IMR-90 (cell line): ENCODE data around the gene UBA7.
"Not testable (repeated sequence)": the region's sequence is repeated elsewhere in the genome, so short reads cannot be mapped to it uniquely, and the experiment has no call there.

Experiments used
- BHLHE40 ChIP-seq: fragments of 150-350 bp; IDR thresholded peaks from 2 replicates; pipeline ENCODE4 v1.6.1; 2016; ENCODE audit warnings: mild to moderate bottlenecking, low read depth, low read length
- CHD1 ChIP-seq: IDR thresholded peaks from 2 replicates; pipeline ENCODE4 v1.6.1; 2012; ENCODE audit warnings: low read depth, low read length, improper control_type of control experiment
- MAFK ChIP-seq: IDR thresholded peaks from 2 replicates; pipeline ENCODE4 v1.6.1; 2012; ENCODE audit warnings: low read depth, low read length, improper control_type of control experiment
- MAZ ChIP-seq: IDR thresholded peaks from 2 replicates; pipeline ENCODE4 v1.6.1; 2012; ENCODE audit warnings: low read depth, mild to moderate bottlenecking, low read length, improper control_type of control experiment, moderate library complexity, borderline replicate concordance
- MXI1 ChIP-seq: IDR thresholded peaks from 2 replicates; pipeline ENCODE4 v1.6.1; 2012; ENCODE audit warnings: low read depth, mild to moderate bottlenecking, low read length, moderate library complexity, borderline replicate concordance
- NFE2L2 ChIP-seq: fragments of 150-350 bp; IDR thresholded peaks from 2 replicates; pipeline ENCODE4 v1.6.1; 2016; ENCODE audit warnings: low read depth, mild to moderate bottlenecking, low read length
- POLR2A ChIP-seq: IDR thresholded peaks from 2 replicates; pipeline ENCODE4 v1.6.1; 2012; ENCODE audit warnings: mild to moderate bottlenecking, low read depth, low read length
- RAD21 ChIP-seq: IDR thresholded peaks from 2 replicates; pipeline ENCODE4 v1.6.1; 2012; ENCODE audit warnings: low read length, improper control_type of control experiment
- RCOR1 ChIP-seq: IDR thresholded peaks from 2 replicates; pipeline ENCODE4 v1.6.1; 2012; ENCODE audit warnings: mild to moderate bottlenecking, low read length, improper control_type of control experiment; ENCODE audit not compliant: insufficient replicate concordance
- RFX5 ChIP-seq: IDR thresholded peaks from 2 replicates; pipeline ENCODE4 v1.8.0; 2012; ENCODE audit warnings: low read depth, mild to moderate bottlenecking, low read length, moderate library complexity
- SMC3 ChIP-seq: fragments of 150-350 bp; IDR thresholded peaks from 2 replicates; pipeline ENCODE4 v1.6.1; 2016; ENCODE audit warnings: low read depth, mild to moderate bottlenecking, antibody characterized with exemption, low read length, moderate library complexity
- TF ChIP-seq, protein P1 (sequence below): conservative IDR thresholded peaks from 2 replicates; pipeline ENCODE4 v1.5.1; 2012; ENCODE audit warnings: mild to moderate bottlenecking, low read depth, low read length, improper control_type of control experiment
- TF ChIP-seq, protein P2 (sequence below): fragments of 150-350 bp; IDR thresholded peaks from 2 replicates; pipeline ENCODE4 v1.6.1; 2017; ENCODE audit warnings: mild to moderate bottlenecking, antibody characterized with exemption, low read length, low read depth
- TF ChIP-seq, protein P3 (sequence below): fragments of 150-350 bp; IDR thresholded peaks from 2 replicates; pipeline ENCODE4 v1.6.1; 2016; ENCODE audit warnings: low read depth, mild to moderate bottlenecking, low read length, moderate library complexity, borderline replicate concordance

DNA sequence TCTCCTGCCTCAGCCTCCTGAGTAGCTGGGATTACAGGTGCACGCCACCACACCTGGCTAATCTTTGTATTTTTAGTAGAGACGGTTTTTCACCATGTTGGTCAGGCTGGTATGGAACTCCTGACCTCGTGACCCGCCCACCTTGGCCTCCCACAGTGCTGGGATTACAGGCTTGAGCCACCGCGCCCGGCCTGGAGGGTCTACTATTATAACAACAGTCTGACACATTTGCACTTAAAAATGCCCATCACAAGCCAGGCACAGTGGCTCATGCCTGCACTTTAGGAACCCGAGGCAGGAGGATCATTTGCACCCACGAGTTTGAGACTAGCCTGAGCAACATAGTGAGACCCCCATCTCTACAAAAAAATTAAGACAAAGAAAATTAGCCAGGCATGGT is 31.5 kb downstream of the UBA7 start:
- not testable (repeated sequence) for TF ChIP-seq RCOR1, SMC3, MXI1, RAD21, POLR2A, CHD1, BHLHE40, RFX5, MAFK, MAZ, NFE2L2
- TF ChIP-seq, protein P1, sequence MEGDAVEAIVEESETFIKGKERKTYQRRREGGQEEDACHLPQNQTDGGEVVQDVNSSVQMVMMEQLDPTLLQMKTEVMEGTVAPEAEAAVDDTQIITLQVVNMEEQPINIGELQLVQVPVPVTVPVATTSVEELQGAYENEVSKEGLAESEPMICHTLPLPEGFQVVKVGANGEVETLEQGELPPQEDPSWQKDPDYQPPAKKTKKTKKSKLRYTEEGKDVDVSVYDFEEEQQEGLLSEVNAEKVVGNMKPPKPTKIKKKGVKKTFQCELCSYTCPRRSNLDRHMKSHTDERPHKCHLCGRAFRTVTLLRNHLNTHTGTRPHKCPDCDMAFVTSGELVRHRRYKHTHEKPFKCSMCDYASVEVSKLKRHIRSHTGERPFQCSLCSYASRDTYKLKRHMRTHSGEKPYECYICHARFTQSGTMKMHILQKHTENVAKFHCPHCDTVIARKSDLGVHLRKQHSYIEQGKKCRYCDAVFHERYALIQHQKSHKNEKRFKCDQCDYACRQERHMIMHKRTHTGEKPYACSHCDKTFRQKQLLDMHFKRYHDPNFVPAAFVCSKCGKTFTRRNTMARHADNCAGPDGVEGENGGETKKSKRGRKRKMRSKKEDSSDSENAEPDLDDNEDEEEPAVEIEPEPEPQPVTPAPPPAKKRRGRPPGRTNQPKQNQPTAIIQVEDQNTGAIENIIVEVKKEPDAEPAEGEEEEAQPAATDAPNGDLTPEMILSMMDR, result not testable (repeated sequence)
- TF ChIP-seq, protein P2, sequence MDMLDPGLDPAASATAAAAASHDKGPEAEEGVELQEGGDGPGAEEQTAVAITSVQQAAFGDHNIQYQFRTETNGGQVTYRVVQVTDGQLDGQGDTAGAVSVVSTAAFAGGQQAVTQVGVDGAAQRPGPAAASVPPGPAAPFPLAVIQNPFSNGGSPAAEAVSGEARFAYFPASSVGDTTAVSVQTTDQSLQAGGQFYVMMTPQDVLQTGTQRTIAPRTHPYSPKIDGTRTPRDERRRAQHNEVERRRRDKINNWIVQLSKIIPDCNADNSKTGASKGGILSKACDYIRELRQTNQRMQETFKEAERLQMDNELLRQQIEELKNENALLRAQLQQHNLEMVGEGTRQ, result not testable (repeated sequence)
- TF ChIP-seq, protein P3, sequence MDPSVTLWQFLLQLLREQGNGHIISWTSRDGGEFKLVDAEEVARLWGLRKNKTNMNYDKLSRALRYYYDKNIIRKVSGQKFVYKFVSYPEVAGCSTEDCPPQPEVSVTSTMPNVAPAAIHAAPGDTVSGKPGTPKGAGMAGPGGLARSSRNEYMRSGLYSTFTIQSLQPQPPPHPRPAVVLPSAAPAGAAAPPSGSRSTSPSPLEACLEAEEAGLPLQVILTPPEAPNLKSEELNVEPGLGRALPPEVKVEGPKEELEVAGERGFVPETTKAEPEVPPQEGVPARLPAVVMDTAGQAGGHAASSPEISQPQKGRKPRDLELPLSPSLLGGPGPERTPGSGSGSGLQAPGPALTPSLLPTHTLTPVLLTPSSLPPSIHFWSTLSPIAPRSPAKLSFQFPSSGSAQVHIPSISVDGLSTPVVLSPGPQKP, result not testable (repeated sequence)
